Measurements from ENCODE around the gene ADAMTS1. TPM values are rescaled to one million over a fixed set of nuclear protein-coding genes. Genes with fewer than 3 reads are reported as not detected.
A peak's percentile ranks its signal among the peaks of the same experiment; 100 is the strongest.

ADAMTS1 gene
- total RNA-seq (2022) (3.5 and 4.1 TPM in 2 replicates), Bru-seq, nascent RNA (percentile 53 among the genes with signal in this experiment), BruChase-seq, experiment 1, labeled RNA remaining after a 6-hour chase (percentile 42 among the genes with signal in this experiment), BruChase-seq, experiment 2, labeled RNA remaining after a 2-hour chase (percentile 55 among the genes with signal in this experiment)
- long read RNA-seq, full-length matches to known transcripts = 2 of 2 reads
- long read RNA-seq, partial matches to known transcripts = 0 of 2 reads
- long read RNA-seq, other reads (novel, unspliced or antisense) = 0 of 2 reads

DNA sequence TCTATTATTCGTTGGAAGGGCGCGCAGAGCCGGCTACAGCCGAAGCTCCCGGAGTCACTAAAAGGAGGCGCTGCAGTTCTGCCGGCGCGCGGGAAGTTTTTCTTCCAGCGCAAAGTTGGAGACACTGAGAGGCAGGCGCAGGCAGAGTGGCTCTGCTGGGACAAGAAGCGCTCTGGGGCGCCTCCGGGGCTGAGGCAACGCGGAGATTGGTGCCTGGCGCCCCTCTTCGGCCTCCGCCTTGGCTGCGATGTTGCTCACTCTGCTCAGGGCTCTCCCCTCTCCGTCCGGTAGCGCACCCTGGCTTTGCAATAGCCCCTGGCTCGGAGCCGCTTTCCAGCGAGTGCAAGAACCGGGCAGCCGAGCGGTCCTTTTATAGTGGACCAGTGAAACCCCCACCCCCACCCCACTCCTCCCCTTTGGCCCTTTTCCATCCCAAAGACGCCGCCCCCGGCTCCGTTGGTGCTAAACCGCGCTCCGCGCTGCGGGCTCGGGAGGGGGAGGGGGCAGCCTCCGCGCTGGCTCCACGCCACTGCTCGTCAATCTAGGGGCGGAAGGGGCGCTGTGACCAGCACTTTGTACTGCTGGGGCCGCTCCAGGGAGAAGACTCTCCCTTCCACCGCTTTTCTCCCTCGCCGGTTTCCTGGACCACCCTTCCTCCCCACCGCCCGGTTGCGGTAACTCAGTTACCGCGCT lies at the start of gene ADAMTS1:
Gene ADAMTS1 (minus strand): TSS at position 344 of the 693 bp plus-strand sequence. CDS start 455 bp downstream, outside the sequence.
- no TSS peak for BruUV-seq (replicated peaks)
- peaks cover 19% of the 10 kb centered on the region for H3K27me3 Mint-ChIP-seq (ENCODE audit: unreplicated experiment)
- H3K27ac Mint-ChIP-seq (ENCODE audit: unreplicated experiment) = peak within 1 kb of the TSS; percentile 55
- DNase-seq = peak; percentile 71
- peak within 1 kb of the TSS; percentile 73 for H3K4me3 Mint-ChIP-seq (ENCODE audit: low read depth, unreplicated experiment)
- H3K9me3 Mint-ChIP-seq (ENCODE audit: low read depth, unreplicated experiment) = no peaks in the 10 kb centered on the region
- CTCF ChIA-PET = no interaction called here
- no peak for TF ChIP-seq CTCF (IDR thresholded peaks at IDR 0.05; ENCODE audit: unreplicated experiment)
- H3K36me3 Mint-ChIP-seq (ENCODE audit: insufficient read depth, unreplicated experiment) = peaks cover 46% of the 10 kb centered on the region
- intact Hi-C loops (cut with micrococcal nuclease; ENCODE audit: unreplicated experiment) = no loop called here
- peaks cover 16% of the 10 kb centered on the region for H3K4me1 Mint-ChIP-seq (ENCODE audit: low read depth, unreplicated experiment)

DNA sequence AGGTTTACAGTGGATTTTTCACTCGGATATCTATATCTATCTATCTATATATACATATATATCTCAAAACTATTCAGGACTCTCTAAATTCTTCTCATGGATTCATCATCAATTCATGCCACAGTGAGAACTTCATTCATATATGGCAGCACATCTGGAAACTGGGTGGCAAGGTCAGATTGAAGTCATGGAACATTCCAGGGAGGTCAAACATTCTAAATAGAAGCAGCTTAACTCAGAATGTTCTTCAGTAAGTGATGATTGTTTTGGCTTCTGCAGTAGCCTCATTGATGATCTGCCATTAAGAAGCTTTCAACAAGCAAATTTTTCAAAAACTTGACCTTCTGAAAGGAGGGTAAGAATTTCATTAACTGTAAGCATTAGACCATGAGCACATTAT lies 46.9 kb upstream of the ADAMTS1 start:
- Mint-ChIP-seq H3K4me1 (ENCODE audit: low read depth, unreplicated experiment) (no peaks in the 10 kb centered on the region), H3K4me3 (ENCODE audit: low read depth, unreplicated experiment) (no peak overlapping the region), H3K27ac (ENCODE audit: unreplicated experiment) (no peak overlapping the region), H3K36me3 (ENCODE audit: insufficient read depth, unreplicated experiment) (no peaks in the 10 kb centered on the region), H3K9me3 (ENCODE audit: low read depth, unreplicated experiment) (peaks cover 4% of the 10 kb centered on the region), H3K27me3 (ENCODE audit: unreplicated experiment) (no peaks in the 10 kb centered on the region)
- no peak for DNase-seq
- intact Hi-C loops (cut with micrococcal nuclease; ENCODE audit: unreplicated experiment) = no loop called here
- BruUV-seq (replicated peaks) = no TSS peak
- CTCF ChIA-PET = no interaction called here
- TF ChIP-seq CTCF (IDR thresholded peaks at IDR 0.05; ENCODE audit: unreplicated experiment) = no peak

DNA sequence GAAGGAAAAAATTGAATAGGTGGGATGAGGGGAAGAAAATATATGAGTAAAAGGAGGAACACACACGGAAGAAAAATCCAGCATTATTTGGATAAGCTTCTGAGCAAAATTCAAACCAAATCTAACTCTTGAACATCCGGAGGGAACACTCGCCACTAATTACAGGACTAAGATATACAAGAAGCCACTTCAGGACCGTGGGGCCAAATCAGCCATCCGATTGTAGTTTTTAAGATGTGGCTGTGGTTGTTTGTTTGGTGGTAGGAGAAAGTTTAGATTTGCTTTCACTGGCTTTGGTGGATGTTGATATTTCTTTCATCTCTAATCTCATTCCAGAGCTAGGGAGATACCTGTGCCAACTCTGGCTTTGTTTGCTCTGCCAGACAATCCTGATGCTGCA lies 43.7 kb upstream of the ADAMTS1 start:
- H3K36me3 Mint-ChIP-seq (ENCODE audit: insufficient read depth, unreplicated experiment) = no peaks in the 10 kb centered on the region
- no peaks in the 10 kb centered on the region for H3K27me3 Mint-ChIP-seq (ENCODE audit: unreplicated experiment)
- no TSS peak for BruUV-seq (replicated peaks)
- no peak for DNase-seq
- intact Hi-C loops (cut with micrococcal nuclease; ENCODE audit: unreplicated experiment) = no loop called here
- CTCF ChIA-PET = no interaction called here
- no peak overlapping the region for H3K27ac Mint-ChIP-seq (ENCODE audit: unreplicated experiment)
- TF ChIP-seq CTCF (IDR thresholded peaks at IDR 0.05; ENCODE audit: unreplicated experiment) = no peak
- peaks cover 10% of the 10 kb centered on the region for H3K9me3 Mint-ChIP-seq (ENCODE audit: low read depth, unreplicated experiment)
- no peaks in the 10 kb centered on the region for H3K4me1 Mint-ChIP-seq (ENCODE audit: low read depth, unreplicated experiment)
- no peak overlapping the region for H3K4me3 Mint-ChIP-seq (ENCODE audit: low read depth, unreplicated experiment)

- TF ChIP-seq CTCF (IDR thresholded peaks at IDR 0.05; ENCODE audit: unreplicated experiment) = no peak
- H3K36me3 Mint-ChIP-seq (ENCODE audit: insufficient read depth, unreplicated experiment) = no peaks in the 10 kb centered on the region
- no peak for DNase-seq
- H3K27ac Mint-ChIP-seq (ENCODE audit: unreplicated experiment) = no peak overlapping the region
- no peaks in the 10 kb centered on the region for H3K4me1 Mint-ChIP-seq (ENCODE audit: low read depth, unreplicated experiment)
- H3K27me3 Mint-ChIP-seq (ENCODE audit: unreplicated experiment) = no peaks in the 10 kb centered on the region
- BruUV-seq (replicated peaks) = no TSS peak
- CTCF ChIA-PET = no interaction called here
- intact Hi-C loops (cut with micrococcal nuclease; ENCODE audit: unreplicated experiment) = no loop called here
- no peak overlapping the region for H3K4me3 Mint-ChIP-seq (ENCODE audit: low read depth, unreplicated experiment)
- H3K9me3 Mint-ChIP-seq (ENCODE audit: low read depth, unreplicated experiment) = peaks cover 10% of the 10 kb centered on the region
These were observed 43.0 kb upstream of the ADAMTS1 start for GRCh38 chr21:26888256-26888655.

All from Calu3 (cell line).